ENCODE results near the gene RPA3.

The RPA3 gene

GRCh38 chr7:7650682-7651206, 67.7 kb downstream of the RPA3 start:
- DNase-seq, result no peak

- no peak for DNase-seq
These were observed 70.8 kb downstream of the RPA3 start for GRCh38 chr7:7647495-7648036.

DNA sequence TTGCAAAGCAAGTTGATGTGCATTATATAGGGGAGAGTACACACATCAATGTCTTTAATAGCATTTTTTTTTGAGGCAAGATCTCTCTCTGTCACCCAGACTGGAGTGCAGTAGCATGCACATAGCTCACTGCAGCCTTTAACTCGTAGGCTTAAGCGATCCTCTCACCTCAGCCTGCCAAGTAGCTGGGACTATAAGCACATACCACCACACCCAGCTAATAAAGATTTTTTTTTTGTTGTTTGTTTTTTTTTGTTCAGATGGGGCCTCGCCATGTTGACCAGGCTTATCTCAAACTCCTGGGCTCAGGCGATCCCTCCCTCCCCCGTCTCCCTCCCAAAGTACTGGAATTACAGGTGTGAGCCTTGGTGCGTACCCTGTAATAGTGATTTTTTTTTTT, 76.3 kb downstream of the RPA3 start:
- no peak for DNase-seq

- DNase-seq, result no peak
These were observed 77.2 kb downstream of the RPA3 start for GRCh38 chr7:7641129-7641663.

- DNase-seq, result peak; percentile 99
These were observed 77.9 kb downstream of the RPA3 start, which contains the start of gene UMAD1 for GRCh38 chr7:7640221-7641128. Gene UMAD1, plus strand, starts transcription at chr7:7640752. Its CDS starts 32,620 bp downstream, at chr7:7673372.

DNA sequence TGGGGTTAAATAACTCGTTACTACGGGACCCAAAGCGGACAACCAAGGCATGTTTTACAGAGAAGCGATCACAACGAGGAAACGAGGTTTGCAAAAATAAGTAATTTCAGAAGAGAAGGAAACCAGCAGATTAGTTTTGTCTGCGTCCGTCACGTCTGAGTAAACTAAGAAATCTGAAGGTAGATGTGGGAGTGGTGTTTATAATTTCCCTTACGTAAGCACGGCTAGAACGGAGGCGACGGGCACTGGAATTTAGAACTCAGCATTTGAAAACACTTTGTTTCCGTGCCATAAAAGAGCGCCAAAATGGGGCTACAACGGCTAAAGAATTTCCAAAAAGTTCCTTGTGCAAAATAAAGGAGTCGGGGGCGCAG, 78.6 kb downstream of the RPA3 start:
- no peak for DNase-seq

DNA sequence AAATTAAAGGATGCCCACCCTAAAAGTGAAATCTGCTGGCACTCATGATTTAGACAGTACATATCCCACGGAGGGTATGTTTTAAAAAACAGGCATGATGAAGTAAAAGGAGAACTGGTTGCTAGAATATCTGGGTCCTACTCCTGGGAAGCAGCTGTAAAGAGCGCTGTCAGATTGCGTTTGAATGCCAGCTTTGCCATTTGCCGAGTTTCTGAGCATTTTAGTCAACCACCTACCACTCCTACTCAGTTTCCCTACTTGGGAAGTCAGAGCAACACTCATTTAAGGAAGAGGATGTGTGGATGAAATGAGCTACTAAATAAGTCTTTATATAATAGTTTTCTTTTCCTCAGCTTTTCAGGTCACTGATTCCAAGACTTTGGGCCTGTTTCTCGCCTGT, 79.0 kb downstream of the RPA3 start:
- no peak for DNase-seq

- no peak for DNase-seq
These were observed 87.6 kb downstream of the RPA3 start for GRCh38 chr7:7630626-7631329.

DNA sequence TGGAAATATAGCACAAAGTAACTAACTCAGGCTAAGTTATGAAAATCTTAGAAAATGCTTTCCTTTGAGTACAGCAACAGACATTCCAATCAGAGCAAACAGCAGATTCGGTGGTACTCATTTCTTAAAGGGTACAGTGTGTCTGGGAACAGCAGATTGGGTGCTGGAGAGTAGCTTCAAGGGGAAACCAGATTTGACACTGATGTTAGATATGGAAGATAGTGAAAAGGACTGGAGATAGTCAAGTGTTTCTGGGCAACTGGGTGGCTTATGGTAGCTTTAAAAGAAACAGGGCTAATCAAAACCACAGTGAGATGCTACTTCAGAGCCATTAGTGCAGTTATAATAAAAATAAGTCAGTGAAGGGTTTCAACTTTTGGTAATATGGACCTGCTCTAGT, 89.9 kb downstream of the RPA3 start:
- DNase-seq, result no peak

- DNase-seq, result no peak
These were observed 97.7 kb downstream of the RPA3 start for GRCh38 chr7:7620644-7621210.

DNA sequence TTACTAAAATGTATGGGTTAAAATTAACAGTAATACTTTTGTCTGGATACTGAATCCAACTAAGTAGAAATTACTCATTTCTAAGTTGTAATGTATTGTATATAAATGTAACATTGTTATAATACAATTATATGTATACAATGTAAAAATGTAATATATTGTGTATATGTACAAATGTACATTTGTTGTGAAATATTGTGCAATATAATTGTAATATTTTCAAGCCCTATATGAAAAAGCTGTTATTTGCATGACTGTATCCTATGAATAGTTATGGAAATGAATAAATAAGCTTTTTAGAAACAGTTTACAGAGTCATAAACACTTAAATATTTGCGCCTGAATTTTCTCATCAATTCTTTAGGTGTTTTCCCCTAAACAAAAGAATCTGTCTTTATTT, 98.2 kb downstream of the RPA3 start:
- DNase-seq, result no peak

- DNase-seq, result no peak
These were observed 100.0 kb downstream of the RPA3 start for GRCh38 chr7:7618410-7618809.

DNA sequence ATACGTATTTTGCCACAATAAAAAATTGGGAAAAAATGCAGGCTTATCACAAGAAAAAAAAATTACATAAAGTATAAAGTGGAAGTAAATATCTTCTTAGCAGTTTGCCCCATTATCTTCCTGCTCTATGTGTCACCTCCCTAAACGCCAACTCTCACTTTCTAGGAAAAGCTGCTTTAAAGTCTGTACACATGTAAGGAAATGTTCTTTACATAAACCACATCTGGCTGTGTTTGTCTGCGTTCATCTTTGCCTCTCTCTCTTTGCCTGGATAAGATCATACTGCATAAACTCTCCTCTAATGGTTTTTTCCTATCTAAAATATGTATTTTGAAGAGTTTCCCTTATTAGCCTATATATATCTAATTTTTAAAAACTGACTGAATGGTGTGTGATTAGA, 100.9 kb downstream of the RPA3 start:
- no peak for DNase-seq

GRCh38 chr7:7614018-7614741, 104.2 kb downstream of the RPA3 start:
- no peak for DNase-seq

DNA sequence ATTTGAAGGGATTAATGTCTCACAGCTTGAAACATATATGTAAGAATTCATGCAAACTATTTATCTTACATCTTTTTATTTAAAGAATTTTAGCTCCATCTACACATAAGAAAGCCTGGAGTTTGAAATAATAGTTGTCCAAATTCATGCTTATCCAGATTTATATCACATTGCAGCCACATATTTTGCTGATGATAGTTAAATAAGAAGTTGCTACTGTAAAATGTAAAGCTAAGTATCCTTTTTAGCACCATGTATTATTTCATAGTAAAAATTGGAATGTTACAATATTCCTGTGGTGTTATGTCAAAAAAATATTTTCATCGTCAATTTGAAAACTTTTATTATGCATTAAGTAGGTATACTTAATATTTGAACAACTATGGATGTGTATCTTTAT, 105.2 kb downstream of the RPA3 start:
- no peak for DNase-seq

- DNase-seq, result no peak
These were observed 105.9 kb downstream of the RPA3 start for GRCh38 chr7:7612519-7612918.

DNA sequence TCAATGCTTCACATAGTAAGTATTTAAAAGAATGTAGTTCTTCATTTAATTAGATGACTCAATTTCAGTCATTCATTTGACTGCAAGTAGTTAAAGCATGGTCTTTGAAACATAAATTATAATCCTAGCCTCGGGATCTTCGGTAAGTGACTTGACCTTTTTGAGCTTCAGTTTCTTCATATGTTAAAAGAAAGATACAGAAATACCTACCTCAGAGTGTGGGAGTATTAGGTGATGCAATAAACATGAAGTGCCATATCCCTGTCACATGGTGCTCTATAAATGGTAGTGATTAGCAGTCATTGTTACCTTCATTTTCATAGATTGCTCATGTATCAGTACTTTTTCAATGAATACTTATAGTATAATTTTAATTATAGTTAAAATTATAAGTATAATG, 109.1 kb downstream of the RPA3 start:
- DNase-seq, result no peak

DNA sequence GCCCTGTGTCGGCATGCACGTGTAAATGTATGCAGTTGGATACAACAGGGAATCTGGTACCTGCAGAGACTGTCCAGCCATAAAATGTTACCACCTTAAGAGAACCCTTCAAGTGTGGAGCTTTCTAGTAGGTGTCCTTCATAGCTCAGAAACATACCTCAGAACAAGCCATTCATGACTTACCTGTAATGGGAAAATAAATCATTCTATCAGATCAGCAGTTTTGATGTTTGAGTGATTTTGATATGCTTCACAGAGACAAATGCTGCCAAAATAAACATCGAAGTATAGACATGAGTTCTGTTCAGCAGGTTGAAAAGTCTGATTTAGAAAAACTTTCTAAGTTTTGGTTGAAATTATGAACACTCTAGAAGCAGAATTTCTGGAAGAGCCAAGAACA, 111.4 kb downstream of the RPA3 start:
- no peak for DNase-seq

- no peak for DNase-seq
These were observed 122.2 kb downstream of the RPA3 start for GRCh38 chr7:7596176-7596575.

GRCh38 chr7:7595451-7595850, 123.0 kb downstream of the RPA3 start:
- no peak for DNase-seq

Measured in NCI-H774 (cell line).